ENCODE results near the gene FOXP1. TPM values are rescaled to one million over a fixed set of nuclear protein-coding genes. Genes with fewer than 3 reads are reported as not detected.
A peak's percentile ranks its signal among the peaks of the same experiment; 100 is the strongest.

The FOXP1 gene
- total and polyA plus RNA-seq, 9 of the 15 experiments (the other 6 are each of a cell fraction or from before 2014, with no cell fraction given), result 7.7 to 34.5 (median 13.7) TPM

GRCh38 chr3:71495708-71496472 lies 87.6 kb downstream of the FOXP1 start (continued):
- peak; percentile 90 for TF ChIP-seq ATF3 (IDR thresholded peaks at IDR 0.05)
- no peak for TF ChIP-seq ATF3 (CRISPR knock-in tag; conservative IDR thresholded peaks at IDR 0.05)
- peak in 1 of 2 experiments; percentile 98; a peak in 2 of 4 replicates for TF ChIP-seq ARNT (IDR thresholded peaks at IDR 0.05)
- TF ChIP-seq TRIM24 (IDR thresholded peaks at IDR 0.05), result 0 out of 4 replicates have a peak, but pooled peaks of 1 of the 2 experiments have one; percentile 30
- TF ChIP-seq EP300 (IDR thresholded peaks at IDR 0.05; ENCODE audit: low read length), result 0 out of 2 replicates have a peak, but pooled peaks have one; percentile 8
- TF ChIP-seq CREM (IDR thresholded peaks at IDR 0.05; ENCODE audit: low read depth), result 0 out of 2 replicates have a peak, but pooled peaks have one; percentile 25
- TF ChIP-seq FOSL1 (tag; conservative IDR thresholded peaks at IDR 0.05), result peak; percentile 67
- TF ChIP-seq PRDM10 (IDR thresholded peaks at IDR 0.05; ENCODE audit: partially characterized antibody), result peak; percentile 56
- TF ChIP-seq TSC22D4 (tag; IDR thresholded peaks at IDR 0.05), result no peak
- peak; percentile 22 for TF ChIP-seq CBFA2T3 (IDR thresholded peaks at IDR 0.05)
- peak; percentile 83 for TF ChIP-seq JUND (IDR thresholded peaks at IDR 0.05; ENCODE audit: borderline replicate concordance, low read depth, low read length)
- TF ChIP-seq JUND (tag; IDR thresholded peaks at IDR 0.05; ENCODE audit: borderline replicate concordance, low read depth, low read length), result peak; percentile 86
- peak in 1 of 2 experiments; percentile 43; a peak in 1 of 4 replicates for TF ChIP-seq RCOR1 (IDR thresholded peaks at IDR 0.05; ENCODE audit: borderline replicate concordance in 1 of 2, low read depth in 2 of 2, low read length in 2 of 2)
- peak; percentile 80 for TF ChIP-seq ATF7 (IDR thresholded peaks at IDR 0.05)
